GM23338 (cell line): ENCODE measurements around the gene RNF220. TPM values are rescaled to one million over a fixed set of nuclear protein-coding genes. Genes with fewer than 3 reads are reported as not detected.

ENCODE experiments used
- ATAC-seq: fragments of 200-7000 bp; cut with Tn5 transposase; 3 replicates; pipeline ENCODE4 v1.9.1; 2020
- DNase-seq: peaks from one replicate; pipeline ENCODE4 v3.0.0-alpha.2; 2015; ENCODE audit warnings: low spot score
- H2AFZ ChIP-seq: fragments of 200-600 bp; sonication (generic); 2 replicates; pipeline ENCODE4 v1.8.0; 2016; ENCODE audit warnings: antibody characterized with exemption, mild to moderate bottlenecking, moderate library complexity
- H3F3A ChIP-seq: fragments of 200-600 bp; sonication (generic); replicated peaks from 2 replicates; pipeline ENCODE4 v1.8.0; 2017; ENCODE audit warnings: antibody characterized with exemption, mixed run types, low read depth
- H3K27ac ChIP-seq: fragments of 200-600 bp; sonication (generic); 2 replicates; pipeline ENCODE4 v1.6.1; 2016; ENCODE audit warnings: low read depth
- H3K27me3 ChIP-seq: fragments of 200-600 bp; sonication (generic); 2 replicates; pipeline ENCODE4 v1.8.0; 2016; ENCODE audit warnings: mild to moderate bottlenecking, mixed run types, moderate library complexity; ENCODE audit not compliant: insufficient read depth
- H3K36me3 ChIP-seq: fragments of 200-600 bp; sonication (generic); 2 replicates; pipeline ENCODE4 v1.8.0; 2016; ENCODE audit warnings: mild to moderate bottlenecking; ENCODE audit not compliant: insufficient read depth
- H3K4me1 ChIP-seq: fragments of 200-600 bp; sonication (generic); 2 replicates; pipeline ENCODE4 v1.8.0; 2016; ENCODE audit warnings: mild to moderate bottlenecking, moderate library complexity; ENCODE audit not compliant: insufficient read depth
- H3K4me2 ChIP-seq: fragments of 200-600 bp; sonication (generic); 2 replicates; pipeline ENCODE4 v1.7.1; 2017; ENCODE audit warnings: mixed run types
- H3K4me3 ChIP-seq: fragments of 200-600 bp; sonication (generic); 2 replicates; pipeline ENCODE4 v1.6.1; 2016; ENCODE audit warnings: mixed run types
- H3K79me2 ChIP-seq: fragments of 200-600 bp; sonication (generic); replicated peaks from 2 replicates; pipeline ENCODE4 v1.8.0; 2017; ENCODE audit warnings: mild to moderate bottlenecking; ENCODE audit not compliant: insufficient read depth
- H3K9me2 ChIP-seq: fragments of 200-600 bp; sonication (generic); 2 replicates; pipeline ENCODE4 v1.8.0; 2017; ENCODE audit not compliant: insufficient read depth
- H4K20me1 ChIP-seq: fragments of 200-600 bp; sonication (generic); replicated peaks from 2 replicates; pipeline ENCODE4 v1.8.0; 2017; ENCODE audit warnings: mild to moderate bottlenecking; ENCODE audit not compliant: insufficient read depth
- H3K27ac Mint-ChIP-seq: 2 replicates; pipeline ENCODE4 v1.8.0; 2020; ENCODE audit warnings: inconsistent platforms, mild to moderate bottlenecking, moderate library complexity, mixed read lengths
- H3K27me3 Mint-ChIP-seq: 3 replicates; pipeline ENCODE4 v1.8.0; 2022; ENCODE audit warnings: low read depth, mild to moderate bottlenecking, moderate library complexity, mixed read lengths, inconsistent platforms; ENCODE audit not compliant: insufficient read depth, poor library complexity
- H3K36me3 Mint-ChIP-seq: 3 replicates; pipeline ENCODE4 v1.8.0; 2021; ENCODE audit warnings: low read depth, mild to moderate bottlenecking, inconsistent platforms, moderate library complexity, mixed read lengths
- H3K4me1 Mint-ChIP-seq: 3 replicates; pipeline ENCODE4 v1.8.0; 2020; ENCODE audit warnings: mild to moderate bottlenecking, inconsistent platforms, mixed read lengths
- H3K4me3 Mint-ChIP-seq: 3 replicates; pipeline ENCODE4 v1.8.0; 2021; ENCODE audit warnings: moderate library complexity, mild to moderate bottlenecking, inconsistent platforms, mixed read lengths
- H3K9me3 Mint-ChIP-seq: 3 replicates; pipeline ENCODE4 v1.8.0; 2020; ENCODE audit warnings: moderate library complexity, mild to moderate bottlenecking, inconsistent platforms, mixed read lengths
- CREB1 ChIP-seq: fragments of 250-450 bp; sonication (Bioruptor Pico); IDR thresholded peaks from 2 replicates; pipeline ENCODE4 v1.5.0; 2020; ENCODE audit warnings: low read depth, mild to moderate bottlenecking, moderate library complexity
- ETS1 ChIP-seq: IDR thresholded peaks from 2 replicates; pipeline ENCODE4 v1.6.1; 2016; ENCODE audit warnings: antibody characterized with exemption
- POLR2AphosphoS5 ChIP-seq: IDR thresholded peaks from 2 replicates; pipeline ENCODE4 v1.6.1; 2016; ENCODE audit warnings: antibody characterized with exemption, low read depth
- REST ChIP-seq: IDR thresholded peaks from one replicate; pipeline ENCODE4 v1.6.1; 2018; ENCODE audit warnings: antibody characterized with exemption; ENCODE audit not compliant: unreplicated experiment
- ZNF114 ChIP-seq: fragments of 250-450 bp; sonication (Bioruptor Pico); IDR thresholded peaks from 2 replicates; pipeline ENCODE4 v1.5.0; 2020; ENCODE audit warnings: mild to moderate bottlenecking, moderate library complexity
- ZNF331 ChIP-seq: fragments of 250-450 bp; sonication (Bioruptor Pico); IDR thresholded peaks from 2 replicates; pipeline ENCODE4 v1.5.0; 2020; ENCODE audit warnings: low read depth, mild to moderate bottlenecking, moderate library complexity
- ZNF462 ChIP-seq: fragments of 250-450 bp; sonication (Bioruptor Pico); IDR thresholded peaks from 2 replicates; pipeline ENCODE4 v1.5.0; 2020; ENCODE audit warnings: mild to moderate bottlenecking, moderate library complexity
- polyA plus RNA-seq: library from polyadenylated mRNA; unstranded; fragments of >200 nt; fragmentation: Nextera tagmentation; extraction: Ambion mirVana; gene quantifications from 2 replicates; pipeline ENCODE4 v1.2.1, GENCODE V29; 2016
- total RNA-seq: library from RNA; depleted of rRNA; stranded (reverse); fragments of >200 nt; shearing (Covaris generic); gene quantifications from 2 replicates; pipeline ENCODE4 v1.2.3, GENCODE V29; 2014

Gene RNF220
- total and polyA plus RNA-seq, 2 experiments from 2014 or later: 72.8 to 168 TPM

- H3K4me3 Mint-ChIP-seq: no peak overlapping the region
- Histone ChIP-seq H3K36me3 (no peaks in the 10 kb centered on the region), H3F3A (no peaks in the 10 kb centered on the region), H3K79me2 (no peaks in the 10 kb centered on the region), H3K27ac (no peak overlapping the region), H3K4me2 (no peak overlapping the region), H2AFZ (no peak overlapping the region), H3K4me3 (no peak overlapping the region), H4K20me1 (no peaks in the 10 kb centered on the region), H3K9me2 (no peaks in the 10 kb centered on the region), H3K4me1 (peaks cover 8% of the 10 kb centered on the region), H3K27me3 (no peaks in the 10 kb centered on the region)
- H3K27me3 Mint-ChIP-seq: peaks cover 4% of the 10 kb centered on the region
- H3K9me3 Mint-ChIP-seq: no peaks in the 10 kb centered on the region
- peaks cover 8% of the 10 kb centered on the region for H3K4me1 Mint-ChIP-seq
- no peaks in the 10 kb centered on the region for H3K36me3 Mint-ChIP-seq
- DNase-seq (no peak), ATAC-seq (no peak)
- no peak overlapping the region for H3K27ac Mint-ChIP-seq
- TF ChIP-seq REST (no peak), POLR2AphosphoS5 (no peak), ZNF331 (CRISPR knock-in tag) (no peak), ZNF114 (no peak), ZNF462 (CRISPR knock-in tag) (no peak), CREB1 (CRISPR knock-in tag) (no peak), ETS1 (no peak)
Observed at GRCh38 chr1:44693900-44694299, 288.8 kb downstream of the RNF220 start.
